GM21515 (cell line): ENCODE data around the gene STAP2.
"Not testable (repeated sequence)": the region's sequence is repeated elsewhere in the genome, so short reads cannot be mapped to it uniquely, and the experiment has no call there.

Experiments
- ATAC-seq: cut with Tn5 transposase; IDR thresholded peaks from one replicate; pipeline ENCODE4 v1.9.1; 2021; ENCODE audit not compliant: unreplicated experiment

The STAP2 gene

GRCh38 chr19:4277191-4277696 is 61.4 kb downstream of the STAP2 start:
- no peak for ATAC-seq

- ATAC-seq: not testable (repeated sequence)
Measured at GRCh38 chr19:4274321-4274686, 64.3 kb downstream of the STAP2 start.
